NCI-H2029 (cell line): ENCODE measurements around the gene GABRA5.
"Not testable (repeated sequence)": the region's sequence is repeated elsewhere in the genome, so short reads cannot be mapped to it uniquely, and the experiment has no call there.

ENCODE experiments used
- DNase-seq: peaks from one replicate; lab custom pipeline; 2025; lab: John Stamatoyannopoulos, UW

GABRA5 gene

DNA sequence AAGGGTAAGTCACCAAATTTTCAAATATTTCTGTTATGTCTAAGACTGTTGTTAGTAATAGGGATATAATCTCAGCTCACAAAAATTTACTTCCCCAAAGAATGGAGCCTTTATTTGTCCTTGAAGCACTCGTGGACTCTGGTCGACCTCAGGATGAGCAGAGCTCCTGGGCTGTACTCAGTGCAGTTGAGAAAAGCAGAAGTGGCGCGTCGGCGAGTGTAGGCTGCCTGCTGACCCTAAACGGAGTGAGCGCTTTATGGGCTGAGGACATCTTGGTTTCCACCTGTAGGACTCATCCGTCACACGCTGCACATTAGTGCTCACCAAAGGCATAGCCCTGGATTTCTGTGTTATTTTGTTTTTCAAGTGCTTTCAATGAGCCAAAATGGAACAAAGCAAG lies 11.0 kb downstream of the GABRA5 start:
- DNase-seq: no peak

DNA sequence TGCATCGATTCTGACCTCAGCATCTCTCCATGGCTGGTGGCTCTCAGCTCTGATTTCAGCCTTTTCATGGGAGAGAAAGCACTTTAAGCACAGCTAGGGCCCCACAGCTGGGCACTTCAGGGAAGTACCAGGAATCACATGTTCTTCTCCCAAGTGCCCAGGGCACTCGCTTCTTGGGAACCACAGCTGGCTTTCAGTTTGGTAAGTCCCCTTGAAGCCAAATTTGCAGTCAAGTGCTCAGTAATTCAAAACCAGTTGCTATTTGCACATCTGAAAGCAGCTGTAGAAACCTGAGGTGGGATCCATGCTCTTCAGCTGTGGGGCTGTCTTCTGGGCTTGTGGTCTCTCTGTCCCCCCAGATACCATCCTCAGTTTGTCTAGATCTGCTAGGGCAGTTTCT lies 12.8 kb downstream of the GABRA5 start:
- DNase-seq: peak; percentile 50

DNA sequence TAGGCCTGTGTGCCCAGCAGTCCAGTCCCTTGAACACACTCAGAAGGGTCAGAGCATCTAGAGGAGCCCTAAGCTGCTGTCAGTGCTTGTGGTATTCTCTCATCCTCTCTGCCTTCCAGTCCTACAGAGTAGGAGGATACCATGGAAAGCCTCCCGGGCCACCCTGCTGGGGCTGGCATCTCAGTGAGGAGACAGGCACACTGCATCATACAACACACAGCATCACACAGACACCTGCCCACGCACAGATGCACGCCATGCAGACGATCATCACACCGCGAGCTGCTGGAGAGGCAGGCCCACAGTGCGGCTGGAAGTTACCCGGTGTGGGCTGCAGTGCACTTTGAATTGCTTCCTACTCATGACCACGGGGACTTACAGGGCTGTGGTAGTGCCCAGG lies 15.2 kb downstream of the GABRA5 start:
- DNase-seq: no peak

DNA sequence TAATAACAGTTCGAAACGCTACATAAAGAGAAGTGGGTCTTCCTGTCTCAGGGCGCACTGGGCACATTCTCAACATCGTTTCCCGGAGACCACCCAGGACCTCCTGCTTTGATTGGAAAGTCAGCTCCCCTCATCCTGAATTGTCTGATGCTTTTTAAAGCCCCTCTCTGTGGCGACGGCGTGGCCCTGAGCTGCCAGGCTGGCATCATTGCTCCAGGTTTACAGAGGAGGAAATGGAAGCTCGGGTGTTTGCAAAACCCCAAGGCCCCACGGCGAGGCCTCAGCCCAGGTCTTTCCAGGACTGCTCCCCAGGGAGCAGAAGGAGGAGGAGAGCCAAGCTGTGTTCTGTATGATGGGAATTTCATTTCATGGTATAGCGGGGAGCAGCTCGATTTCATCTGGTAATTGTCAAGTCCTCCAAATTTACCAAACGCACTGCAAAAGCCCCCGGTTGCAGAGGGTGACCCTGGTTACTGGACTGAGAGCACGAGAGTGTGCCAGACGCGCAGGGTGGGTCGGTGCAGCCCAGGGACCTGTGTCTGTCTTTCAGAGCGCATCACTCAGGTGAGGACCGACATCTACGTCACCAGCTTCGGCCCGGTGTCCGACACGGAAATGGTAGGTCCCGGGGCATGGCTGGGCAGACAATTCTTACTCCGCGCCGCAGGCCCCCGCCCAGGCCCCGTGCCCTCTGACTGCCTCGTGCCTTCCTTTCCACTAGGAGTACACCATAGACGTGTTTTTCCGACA lies 15.9 kb downstream of the GABRA5 start:
- DNase-seq: no peak

DNA sequence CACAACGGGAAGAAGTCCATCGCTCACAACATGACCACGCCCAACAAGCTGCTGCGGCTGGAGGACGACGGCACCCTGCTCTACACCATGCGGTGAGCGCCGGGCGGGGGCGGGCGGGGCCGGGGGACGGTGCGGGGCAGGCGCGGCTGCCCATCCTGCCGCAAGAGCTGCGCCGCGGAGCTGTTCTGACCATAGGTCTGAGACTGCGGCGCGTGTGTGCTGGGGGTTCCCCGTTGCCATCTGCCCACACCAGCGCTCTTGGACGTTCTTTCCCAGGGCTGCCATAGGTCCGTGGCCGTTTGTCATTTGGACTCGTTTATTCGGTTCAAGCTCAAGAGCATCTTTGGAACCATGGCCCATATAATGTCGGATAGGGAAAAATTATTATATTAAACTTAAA lies 16.6 kb downstream of the GABRA5 start:
- DNase-seq: no peak

DNA sequence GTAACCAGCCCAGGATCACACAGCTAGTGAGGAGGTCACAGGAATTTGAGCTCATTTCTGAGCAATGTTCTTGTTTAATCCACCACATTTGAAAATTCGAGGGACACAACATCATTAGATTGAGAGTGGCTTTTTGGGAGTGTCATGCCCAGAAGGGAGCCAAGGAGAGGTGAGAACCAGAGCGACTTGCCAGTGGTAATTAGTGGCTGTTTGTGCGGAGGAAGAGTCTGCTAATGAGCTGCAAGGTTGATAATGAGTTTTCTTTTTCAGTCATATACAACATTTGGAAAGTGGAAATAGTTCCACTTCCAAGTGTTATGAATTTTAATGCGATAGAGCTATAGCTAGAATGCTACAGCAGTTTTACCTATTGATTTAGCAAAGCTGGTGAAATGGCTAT lies 19.7 kb downstream of the GABRA5 start:
- DNase-seq: no peak

DNA sequence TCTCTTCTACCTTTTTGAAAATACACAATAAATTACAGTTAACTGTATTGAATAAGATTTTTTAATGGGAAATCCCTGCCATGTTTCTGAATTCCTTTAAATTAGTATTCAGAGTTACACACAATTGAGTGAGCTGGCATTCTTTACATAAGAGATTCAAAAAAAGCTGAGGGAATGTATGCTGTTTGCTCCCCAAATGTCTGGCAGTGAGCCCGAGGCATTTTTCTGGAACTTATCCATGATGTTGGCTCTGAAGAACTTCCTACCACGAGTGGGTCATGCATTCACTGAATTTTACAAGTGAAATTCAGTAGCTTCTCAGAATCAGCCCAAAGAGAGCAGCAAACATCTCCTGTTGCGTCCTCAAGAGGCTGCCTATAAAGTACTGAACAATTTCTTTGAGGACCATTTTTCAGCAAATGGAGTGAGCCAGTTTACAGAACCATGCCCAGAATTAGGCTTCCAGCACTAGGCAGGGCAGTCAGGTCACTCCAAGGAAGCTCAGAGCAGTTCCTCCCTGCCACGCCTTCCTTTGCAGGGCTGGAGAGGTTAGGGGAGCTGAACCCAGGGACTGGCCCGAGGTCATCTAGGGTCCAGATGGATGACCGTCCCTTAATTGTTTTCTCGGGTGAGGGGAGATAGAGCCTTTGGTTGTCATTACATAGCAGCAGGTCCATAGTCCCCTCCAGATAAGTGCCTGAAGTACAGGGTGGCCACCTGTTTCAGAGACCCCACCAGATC lies 21.2 kb downstream of the GABRA5 start:
- DNase-seq: no peak

DNA sequence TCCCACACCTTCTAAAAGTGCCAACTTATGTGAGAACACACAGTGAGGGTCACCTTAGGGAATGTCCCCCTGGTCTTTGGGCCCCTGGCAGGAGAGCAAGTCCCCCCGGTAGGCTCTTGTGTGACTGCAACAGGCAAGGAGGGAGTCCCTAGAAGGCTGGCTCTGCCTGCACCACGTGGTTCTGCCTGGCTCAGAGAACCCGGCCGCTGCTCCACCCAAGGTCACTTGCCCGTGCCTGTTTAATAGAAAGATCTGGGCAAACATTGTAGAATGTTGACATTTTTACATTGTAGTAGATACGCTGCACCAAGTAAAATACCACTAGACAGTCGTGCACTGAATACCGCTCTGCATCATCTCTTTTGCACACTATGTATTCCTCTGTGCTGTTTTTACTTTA lies 21.9 kb downstream of the GABRA5 start:
- DNase-seq: no peak

DNA sequence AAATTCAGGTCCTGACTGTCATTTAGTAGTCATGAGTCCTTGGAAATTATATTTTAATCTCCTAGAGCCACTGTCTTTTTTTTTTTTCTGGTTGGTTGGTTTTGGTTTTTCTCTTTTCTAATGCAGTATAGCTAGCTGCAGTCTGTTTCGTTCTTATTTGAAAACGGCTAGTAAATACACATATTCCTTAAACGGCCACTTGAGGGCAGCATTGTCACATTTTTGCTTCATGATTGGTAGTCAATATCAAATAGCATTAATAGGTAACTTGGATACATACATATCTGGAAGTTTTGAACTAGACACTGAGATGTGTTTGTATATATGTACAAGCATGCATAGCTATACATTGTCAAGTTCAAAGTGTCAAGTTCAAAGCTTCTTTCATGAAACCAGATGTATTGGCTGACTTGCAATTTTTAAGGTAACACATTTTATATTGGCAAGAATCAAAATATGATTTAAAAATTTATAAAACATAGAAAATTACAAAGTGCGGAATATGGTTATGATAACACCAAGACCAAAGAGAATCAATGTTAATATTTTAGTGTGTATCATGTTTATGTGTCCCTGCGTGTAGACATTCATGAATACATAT lies 22.5 kb downstream of the GABRA5 start:
- peak; percentile 26 for DNase-seq

DNA sequence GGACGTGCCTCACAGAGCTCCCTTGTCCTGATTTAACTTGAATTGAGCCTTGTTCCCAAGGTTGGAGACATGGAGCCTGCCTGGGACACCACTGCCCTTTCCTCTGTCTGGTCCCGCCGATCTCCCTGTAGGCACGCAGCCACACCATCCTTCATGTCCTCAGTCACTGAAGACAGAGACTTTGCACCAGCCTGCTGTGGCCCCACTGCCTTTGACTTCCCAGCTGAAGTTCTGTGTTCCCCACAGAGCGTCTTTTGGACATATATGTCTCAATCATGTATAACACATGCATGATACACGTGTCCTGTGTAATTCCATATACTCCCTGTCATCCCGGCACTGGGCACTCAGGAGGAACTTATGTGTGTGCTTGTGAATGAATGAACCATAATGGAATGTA lies 23.6 kb downstream of the GABRA5 start:
- DNase-seq: no peak

DNA sequence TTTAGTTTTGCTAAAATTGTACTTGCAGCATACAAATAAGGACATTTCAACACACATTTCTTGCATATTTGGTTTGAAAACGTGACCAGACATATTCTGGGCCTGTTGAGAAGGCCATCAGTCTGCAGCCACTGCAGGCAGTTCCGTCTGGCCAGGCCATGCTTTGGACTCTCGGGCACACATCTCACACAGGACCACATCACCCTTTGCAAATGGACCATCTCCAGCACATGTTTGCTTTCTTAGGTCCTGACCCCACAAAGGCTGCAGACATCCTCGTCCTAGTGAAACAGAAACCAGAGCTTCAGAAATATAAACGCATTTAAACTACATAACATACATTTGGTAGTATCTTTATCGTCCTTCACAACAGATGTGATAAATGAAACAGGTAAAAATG lies 24.1 kb downstream of the GABRA5 start:
- no peak for DNase-seq

DNA sequence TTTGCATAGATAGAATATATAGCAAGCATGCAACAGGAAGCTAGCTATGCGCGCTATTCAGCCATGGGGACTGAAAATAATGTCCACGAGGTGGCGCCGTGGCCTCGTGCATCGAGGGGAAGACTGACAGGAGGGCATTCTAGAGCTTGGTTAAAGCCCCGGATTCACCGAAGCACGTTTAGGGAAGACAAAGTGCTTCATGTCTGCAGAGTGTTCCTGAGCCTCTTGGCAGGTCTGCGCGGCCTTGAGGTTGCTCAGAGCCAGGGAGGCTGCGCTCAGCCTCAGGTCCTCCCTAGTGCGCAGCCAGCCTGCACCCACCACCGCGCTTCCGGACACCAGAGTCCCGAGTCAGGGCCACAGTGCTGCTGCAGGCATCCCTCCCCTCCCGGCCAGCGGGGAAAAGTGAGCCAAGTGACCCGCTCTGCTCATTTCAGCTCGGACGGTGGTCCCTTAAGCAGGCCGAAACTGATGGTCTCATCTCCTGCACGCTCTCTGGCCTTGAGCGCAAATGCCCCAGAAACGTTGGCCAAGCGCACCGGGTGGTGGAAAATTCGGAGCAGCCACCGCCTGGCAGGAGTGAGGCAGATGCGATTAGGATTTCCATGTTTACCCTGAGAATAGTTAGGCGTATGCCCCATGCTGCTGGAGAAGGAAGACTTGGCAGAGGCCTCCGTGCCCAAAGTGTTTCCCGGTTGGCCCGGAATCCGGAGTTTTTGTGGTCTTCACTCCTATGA lies 24.8 kb downstream of the GABRA5 start:
- DNase-seq: peak; percentile 54

DNA sequence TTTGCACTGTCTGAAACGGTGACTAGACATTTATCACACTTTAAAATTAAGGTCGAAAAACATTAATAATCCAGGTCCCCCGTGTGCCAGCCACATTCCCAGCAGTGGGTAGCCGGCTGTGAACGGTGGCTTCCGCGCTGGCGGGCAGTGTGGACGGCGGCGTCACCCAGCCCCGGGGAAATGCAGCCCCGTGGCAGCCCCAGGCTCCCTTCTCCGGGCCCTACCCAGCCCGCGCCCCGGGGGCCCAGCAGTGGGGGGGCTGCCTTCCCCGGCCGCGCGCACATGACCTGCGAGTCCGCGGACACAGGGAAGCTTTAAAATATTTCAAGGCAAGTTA lies 25.3 kb downstream of the GABRA5 start:
- no peak for DNase-seq

DNA sequence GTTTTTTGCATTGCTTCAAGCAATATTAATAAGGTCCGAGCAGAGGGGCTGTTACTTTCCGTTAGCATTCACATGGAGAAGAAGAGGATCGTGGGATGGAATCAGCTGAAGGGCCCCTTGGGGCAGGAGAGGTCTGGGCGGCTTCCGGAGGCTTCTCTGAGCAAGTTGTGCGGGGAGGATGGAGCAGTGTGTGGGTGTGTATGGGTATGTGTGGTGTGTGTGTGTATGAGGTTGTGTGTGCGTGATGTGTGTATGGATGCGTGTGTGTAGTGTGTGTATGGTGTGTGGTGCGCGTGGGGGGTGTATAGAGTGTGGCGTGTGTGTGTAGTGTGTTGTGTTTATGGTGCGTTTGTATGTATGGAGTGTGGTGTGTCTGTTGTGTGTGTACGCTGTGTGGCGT lies 25.8 kb downstream of the GABRA5 start:
- no peak for DNase-seq

DNA sequence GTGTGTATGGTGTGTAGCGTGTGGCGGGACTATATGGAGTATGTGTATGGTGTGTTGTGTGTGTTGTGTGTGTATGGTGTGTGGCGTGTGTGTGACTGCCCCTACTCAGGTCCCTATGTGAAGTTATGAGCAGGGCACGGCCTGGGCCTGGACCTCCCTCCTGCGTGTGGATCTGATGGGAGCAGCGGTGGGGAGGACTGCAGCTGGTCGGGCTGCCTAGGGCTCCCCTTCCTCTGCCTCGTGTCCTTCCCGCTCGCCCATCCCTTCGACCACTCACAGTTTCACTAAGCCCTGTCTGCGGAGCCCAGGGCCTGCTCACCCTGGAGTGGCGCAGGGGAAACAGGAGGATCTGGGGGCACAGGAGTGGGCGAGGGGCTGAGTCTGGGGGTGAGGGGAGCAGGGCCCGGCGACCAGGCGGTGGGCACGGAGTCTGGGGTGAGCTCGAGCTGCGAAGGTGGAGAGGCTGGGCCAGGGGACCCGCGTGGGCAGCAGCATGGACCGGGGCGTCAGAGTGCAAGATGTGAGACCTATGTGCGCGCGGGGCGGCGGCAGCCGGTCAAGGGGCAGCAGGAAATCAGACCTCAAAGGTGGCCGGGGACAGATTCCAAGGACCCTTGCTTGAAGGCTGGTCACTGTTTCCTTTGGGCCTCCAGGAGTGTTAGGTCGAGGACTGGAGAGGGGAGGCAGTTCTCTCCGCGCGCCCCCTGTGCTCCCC lies 26.6 kb downstream of the GABRA5 start:
- no peak for DNase-seq

DNA sequence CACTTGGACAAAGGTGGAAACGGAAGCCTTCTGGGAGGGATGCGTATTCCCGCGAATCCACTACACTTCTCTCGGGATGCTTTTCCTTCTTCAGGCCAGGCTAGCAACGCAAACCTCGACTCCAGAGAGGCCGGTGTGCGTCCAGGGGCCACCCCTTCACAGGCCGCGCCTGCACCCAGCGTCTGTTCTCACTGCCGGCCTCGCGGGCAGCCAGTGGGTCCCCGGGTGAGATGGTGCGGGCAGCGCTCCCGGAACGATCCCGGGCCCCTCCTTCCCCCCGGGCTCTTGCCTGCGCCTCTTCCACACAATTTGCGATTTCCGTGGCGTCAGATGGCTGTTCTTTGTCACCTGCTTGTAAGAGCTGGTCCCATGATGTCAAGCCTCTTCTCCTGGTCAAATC lies 27.3 kb downstream of the GABRA5 start:
- DNase-seq: no peak

DNA sequence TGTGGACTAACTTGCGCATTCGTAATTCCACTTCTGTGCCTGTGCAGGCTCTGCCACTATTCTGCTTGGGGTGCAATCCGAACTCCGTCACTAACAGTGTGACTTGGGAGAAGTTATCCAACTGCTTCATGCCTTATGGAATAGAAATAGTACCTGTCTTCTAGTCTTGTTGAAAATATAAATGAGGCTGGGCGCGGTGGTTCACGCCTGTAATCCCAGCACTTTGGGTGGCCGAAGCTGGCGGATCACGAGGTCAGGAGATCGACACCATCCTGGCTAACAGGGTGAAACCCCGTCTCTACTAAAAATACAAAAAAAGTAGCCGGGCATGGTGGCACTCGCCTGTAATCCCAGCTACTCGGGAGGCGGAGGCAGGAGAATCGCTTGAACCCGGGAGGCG lies 28.5 kb downstream of the GABRA5 start:
- DNase-seq: not testable (repeated sequence)

DNA sequence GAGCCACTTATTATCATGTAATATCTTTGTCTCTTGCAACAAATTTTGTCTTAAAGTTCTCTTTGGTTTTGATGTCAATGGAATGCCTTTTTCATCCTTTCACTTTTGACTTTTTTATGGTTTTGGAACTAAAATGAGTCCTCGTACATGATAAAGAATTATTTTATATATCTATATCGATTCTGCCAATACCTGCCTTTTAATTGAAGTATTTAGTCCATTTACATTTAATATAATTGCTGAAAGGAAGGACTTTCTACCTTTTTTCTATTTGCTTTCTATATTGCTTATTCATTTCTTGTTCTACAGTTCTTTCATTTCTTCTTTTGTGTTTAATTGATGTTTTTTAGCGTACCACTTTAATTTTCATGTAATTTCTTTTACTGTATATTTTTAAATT lies 32.8 kb downstream of the GABRA5 start:
- no peak for DNase-seq

DNA sequence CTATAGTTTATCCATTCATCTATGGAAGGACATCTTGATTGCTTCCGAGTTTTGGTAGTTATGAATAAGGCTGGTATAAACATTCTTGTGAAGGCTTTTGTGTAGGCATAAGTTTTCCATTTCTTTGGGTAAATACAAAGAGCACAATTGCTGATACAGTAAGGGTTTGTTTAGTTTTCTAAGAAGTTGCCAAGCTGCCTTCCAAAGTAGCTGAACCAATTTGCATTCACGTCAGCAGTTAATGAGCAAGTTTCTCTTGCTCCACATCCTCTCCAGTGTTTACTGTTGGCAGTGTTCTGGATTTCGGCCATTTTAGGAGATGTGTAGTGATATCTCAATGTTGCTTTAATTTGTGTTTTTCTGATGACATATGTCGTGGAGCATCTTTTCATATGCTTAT lies 34.2 kb downstream of the GABRA5 start:
- no peak for DNase-seq

DNA sequence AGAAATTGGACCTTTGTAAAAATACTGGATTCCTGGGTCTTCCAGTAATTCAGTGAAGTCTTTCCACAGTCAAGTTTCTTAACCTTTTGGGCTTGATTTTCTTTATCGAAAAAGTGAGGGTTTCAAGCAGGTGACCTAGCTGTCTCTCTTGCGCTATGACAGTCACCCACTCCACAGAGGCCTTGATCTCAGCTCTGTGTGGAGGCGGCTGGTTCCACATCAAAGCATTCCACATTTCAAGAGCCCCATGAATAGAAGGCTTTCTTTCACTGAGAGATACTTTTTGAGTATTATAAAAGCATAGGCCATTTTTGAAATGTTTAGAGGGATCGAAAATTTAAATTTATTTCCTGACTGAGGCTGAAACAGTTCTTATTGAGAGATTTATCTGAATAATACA lies 43.9 kb downstream of the GABRA5 start:
- DNase-seq: no peak

DNA sequence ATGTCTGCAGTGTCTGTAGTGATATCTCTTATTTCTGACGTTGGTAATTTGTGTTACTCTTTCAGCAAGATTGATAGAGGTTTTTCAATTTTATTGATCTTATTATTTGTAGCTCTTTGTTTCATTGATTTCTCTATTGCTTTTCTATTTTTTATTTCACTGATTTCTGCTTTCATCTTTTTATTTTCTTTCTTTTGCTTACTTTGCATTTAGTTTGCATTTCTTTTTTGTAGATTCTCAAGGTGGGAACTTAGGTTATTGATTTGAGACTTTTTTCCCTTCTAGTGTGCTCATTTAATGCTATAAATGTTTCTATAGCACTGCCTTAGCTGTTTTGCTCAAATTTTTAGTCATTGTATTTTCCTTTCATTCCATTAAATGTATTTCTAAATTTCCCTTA lies 54.6 kb downstream of the GABRA5 start:
- no peak for DNase-seq

DNA sequence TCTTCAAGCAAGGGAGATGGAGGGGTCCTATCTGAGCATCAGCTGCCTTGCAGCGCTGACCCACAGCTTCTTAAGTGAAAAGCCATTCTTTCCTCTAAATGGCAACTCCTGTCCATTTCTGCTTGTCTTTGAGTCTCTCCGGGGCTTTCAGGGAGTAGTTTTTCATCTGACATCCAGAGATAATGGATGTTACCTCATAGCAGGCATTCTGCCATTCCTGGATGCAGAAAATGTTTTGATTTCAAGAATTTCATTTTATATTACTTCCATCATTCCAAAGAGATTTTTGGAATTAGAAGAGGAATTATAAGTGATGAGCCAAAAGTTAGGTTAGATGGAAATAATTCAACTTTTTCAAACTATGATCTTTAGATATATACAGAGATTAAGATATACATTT lies 59.2 kb downstream of the GABRA5 start:
- no peak for DNase-seq
